IMR-90 (cell line): ENCODE measurements around the gene DPP6. TPM values are rescaled to one million over a fixed set of nuclear protein-coding genes. Genes with fewer than 3 reads are reported as not detected.

Source experiments
- ATAC-seq: fragments of 200-7000 bp; cut with Tn5 transposase; 2 replicates; pipeline ENCODE4 v1.9.1; 2020; ENCODE audit warnings: low read depth, mild to moderate bottlenecking, moderate library complexity
- BruUV-seq: library from RNA; stranded (reverse); fragments of 400-500 nt; replicated peaks from 2 replicates; lab custom pipeline; 2021; lab: Mats Ljungman, UMichigan
- CTCF ChIA-PET: fragments of 300-600 bp; formaldehyde crosslinking; extraction: SDS; loops from one replicate; lab custom pipeline; 2021; ENCODE audit warnings: antibody characterized with exemption; lab: Yijun Ruan, JAX
- POLR2A ChIA-PET: fragments of 300-600 bp; sonication (Branson Sonifier 250); formaldehyde crosslinking; loops from one replicate; lab custom pipeline; 2022; ENCODE audit warnings: antibody characterized with exemption; ENCODE audit not compliant: unreplicated experiment; lab: Charles Lee
- DNase-seq: peaks from one replicate; pipeline ENCODE4 v3.0.0; 2013
- H2AFZ ChIP-seq: replicated peaks from 2 replicates; pipeline ENCODE3; 2013; ENCODE audit warnings: low read length, mild to moderate bottlenecking; ENCODE audit not compliant: poor library complexity
- H2AK5ac ChIP-seq: 2 replicates; pipeline ENCODE4 v1.6.1; 2013; ENCODE audit warnings: low read depth, low read length, inconsistent platforms
- H2AK9ac ChIP-seq: replicated peaks from 2 replicates; pipeline ENCODE3; 2013; ENCODE audit warnings: mild to moderate bottlenecking, low read depth, low read length, moderate library complexity; ENCODE audit not compliant: poor library complexity
- H2BK120ac ChIP-seq: 2 replicates; pipeline ENCODE4 v1.6.1; 2013; ENCODE audit warnings: low read depth, low read length, inconsistent platforms
- H2BK15ac ChIP-seq: 3 replicates; pipeline ENCODE4 v1.6.1; 2013; ENCODE audit warnings: low read depth, low read length, inconsistent platforms
- H2BK20ac ChIP-seq: 2 replicates; pipeline ENCODE4 v1.6.1; 2013; ENCODE audit warnings: low read depth, mild to moderate bottlenecking, inconsistent platforms, low read length, moderate library complexity
- H2BK5ac ChIP-seq: 2 replicates; pipeline ENCODE4 v1.6.1; 2013; ENCODE audit warnings: mild to moderate bottlenecking, low read depth, low read length, inconsistent platforms; ENCODE audit not compliant: poor library complexity, severe bottlenecking
- H3K14ac ChIP-seq: replicated peaks from 2 replicates; pipeline ENCODE4 v1.6.1; 2013; ENCODE audit warnings: low read depth, low read length, inconsistent platforms
- H3K18ac ChIP-seq: 2 replicates; pipeline ENCODE4 v1.6.1; 2013; ENCODE audit warnings: low read depth, low read length, control low read depth
- H3K23ac ChIP-seq: 2 replicates; pipeline ENCODE4 v1.6.1; 2013; ENCODE audit warnings: low read depth, low read length, inconsistent platforms
- H3K27ac ChIP-seq: 2 replicates; pipeline ENCODE4 v1.5.1; 2013; ENCODE audit warnings: mild to moderate bottlenecking, control low read depth, low read length; ENCODE audit not compliant: insufficient read depth
- H3K27me3 ChIP-seq: 2 replicates; pipeline ENCODE4 v1.6.1; 2013; ENCODE audit warnings: low read length; ENCODE audit not compliant: control insufficient read depth, insufficient read depth
- H3K36me3 ChIP-seq: 2 replicates; pipeline ENCODE4 v1.6.1; 2013; ENCODE audit warnings: low read length, mixed read lengths; ENCODE audit not compliant: control insufficient read depth, insufficient read depth
- H3K4ac ChIP-seq: 2 replicates; pipeline ENCODE4 v1.6.1; 2013; ENCODE audit warnings: low read depth, low read length, inconsistent platforms
- H3K4me1 ChIP-seq: 2 replicates; pipeline ENCODE4 v1.6.1; 2013; ENCODE audit warnings: low read length, mixed read lengths; ENCODE audit not compliant: control insufficient read depth, insufficient read depth
- H3K4me2 ChIP-seq: 2 replicates; pipeline ENCODE4 v1.6.1; 2013; ENCODE audit warnings: low read depth, mild to moderate bottlenecking, control low read depth, low read length, moderate library complexity
- H3K4me3 ChIP-seq: 2 replicates; pipeline ENCODE4 v1.5.1; 2013; ENCODE audit warnings: low read depth, mild to moderate bottlenecking, control low read depth, low read length, moderate library complexity; ENCODE audit not compliant: insufficient read depth
- H3K56ac ChIP-seq: 2 replicates; pipeline ENCODE4 v1.6.1; 2013; ENCODE audit warnings: low read length, inconsistent platforms; ENCODE audit not compliant: insufficient read depth; ENCODE audit errors: extremely low read depth
- H3K79me1 ChIP-seq, 2 experiments: 2 replicates each; pipeline ENCODE4 v1.6.1; 2013; ENCODE audit warnings: low read length in 2 of 2, inconsistent platforms in 1 of 2, low read depth in 1 of 2
- H3K9ac ChIP-seq: 2 replicates; pipeline ENCODE4 v1.6.1; 2013; ENCODE audit warnings: low read depth, low read length, control low read depth
- H3K9me1 ChIP-seq: 2 replicates; pipeline ENCODE4 v1.6.1; 2013; ENCODE audit warnings: low read length, inconsistent platforms; ENCODE audit not compliant: insufficient read depth
- H3K9me3 ChIP-seq: 2 replicates; pipeline ENCODE4 v1.6.1; 2013; ENCODE audit warnings: low read length; ENCODE audit not compliant: control insufficient read depth, insufficient read depth
- H4K20me1 ChIP-seq: 2 replicates; pipeline ENCODE4 v1.6.1; 2013; ENCODE audit warnings: low read length, inconsistent platforms; ENCODE audit not compliant: insufficient read depth
- H4K5ac ChIP-seq: 2 replicates; pipeline ENCODE4 v1.6.1; 2013; ENCODE audit warnings: mild to moderate bottlenecking, low read depth, low read length, control low read depth
- H4K8ac ChIP-seq, 2 experiments: 2 replicates each; pipeline ENCODE4 v1.6.1; 2013; ENCODE audit warnings: low read depth in 2 of 2, low read length in 2 of 2, control low read depth in 1 of 2, inconsistent platforms in 1 of 2
- H4K91ac ChIP-seq: 2 replicates; pipeline ENCODE4 v1.6.1; 2013; ENCODE audit warnings: low read depth, low read length, inconsistent platforms; ENCODE audit not compliant: insufficient read depth
- BHLHE40 ChIP-seq: fragments of 150-350 bp; IDR thresholded peaks from 2 replicates; pipeline ENCODE4 v1.6.1; 2016; ENCODE audit warnings: mild to moderate bottlenecking, low read depth, low read length
- CEBPB ChIP-seq: IDR thresholded peaks from 2 replicates; pipeline ENCODE4 v1.6.1; 2012; ENCODE audit warnings: low read depth, low read length, improper control_type of control experiment
- CHD1 ChIP-seq: IDR thresholded peaks from 2 replicates; pipeline ENCODE4 v1.6.1; 2012; ENCODE audit warnings: low read depth, low read length, improper control_type of control experiment
- CTCF ChIP-seq: conservative IDR thresholded peaks from 2 replicates; pipeline ENCODE4 v1.5.1; 2012; ENCODE audit warnings: mild to moderate bottlenecking, low read depth, low read length, improper control_type of control experiment
- FOS ChIP-seq: fragments of 150-350 bp; IDR thresholded peaks from 2 replicates; pipeline ENCODE4 v1.6.1; 2016; ENCODE audit warnings: low read depth, low read length
- MAFK ChIP-seq: IDR thresholded peaks from 2 replicates; pipeline ENCODE4 v1.6.1; 2012; ENCODE audit warnings: low read depth, low read length, improper control_type of control experiment
- MAZ ChIP-seq: IDR thresholded peaks from 2 replicates; pipeline ENCODE4 v1.6.1; 2012; ENCODE audit warnings: low read depth, mild to moderate bottlenecking, low read length, improper control_type of control experiment, moderate library complexity, borderline replicate concordance
- POLR2A ChIP-seq: IDR thresholded peaks from 2 replicates; pipeline ENCODE4 v1.6.1; 2012; ENCODE audit warnings: mild to moderate bottlenecking, low read depth, low read length
- RAD21 ChIP-seq: IDR thresholded peaks from 2 replicates; pipeline ENCODE4 v1.6.1; 2012; ENCODE audit warnings: low read length, improper control_type of control experiment
- RCOR1 ChIP-seq: IDR thresholded peaks from 2 replicates; pipeline ENCODE4 v1.6.1; 2012; ENCODE audit warnings: mild to moderate bottlenecking, low read length, improper control_type of control experiment; ENCODE audit not compliant: insufficient replicate concordance
- RFX5 ChIP-seq: IDR thresholded peaks from 2 replicates; pipeline ENCODE4 v1.8.0; 2012; ENCODE audit warnings: low read depth, mild to moderate bottlenecking, low read length, moderate library complexity
- SMC3 ChIP-seq: fragments of 150-350 bp; IDR thresholded peaks from 2 replicates; pipeline ENCODE4 v1.6.1; 2016; ENCODE audit warnings: low read depth, mild to moderate bottlenecking, antibody characterized with exemption, low read length, moderate library complexity
- USF2 ChIP-seq: fragments of 150-350 bp; IDR thresholded peaks from 2 replicates; pipeline ENCODE4 v1.6.1; 2017; ENCODE audit warnings: mild to moderate bottlenecking, antibody characterized with exemption, low read length, low read depth
- WGBS, 2 experiments: methylation state at CpG; one replicate each; pipeline versions ENCODE4 v1.1.5 to v1.1.7; 2013; ENCODE audit warnings: missing lambda C conversion rate in 2 of 2; ENCODE audit not compliant: insufficient read length in 1 of 2; ENCODE audit errors: extremely low coverage in 2 of 2; 5-methylcytosine and 5-hydroxymethylcytosine counted together
- dilution Hi-C: fragments of 300-500 bp; cut with HindIII; formaldehyde crosslinking; loops from one replicate; pipeline ENCODE4 v1.14.3; 2018; ENCODE audit warnings: low sequenced_read_pairs; ENCODE audit not compliant: unreplicated experiment
- in situ Hi-C: fragments of 300-500 bp; cut with MboI; formaldehyde crosslinking; loops from 3 replicates; pipeline ENCODE4 v1.14.3; 2019; ENCODE audit warnings: low sequenced_read_pairs, inconsistent platforms, mixed read lengths
- intact Hi-C: fragments of 100-400 bp; cut with micrococcal nuclease; formaldehyde crosslinking; loops from 2 replicates; pipeline ENCODE4 v1.10.0; 2022
- polyA plus RNA-seq, 3 experiments: library from polyadenylated mRNA; depleted of rRNA; stranded (reverse); fragments of >200 nt; gene quantifications; 2 replicates each; pipeline ENCODE4 v1.2.3, GENCODE V29; 2012; ENCODE audit warnings: low replicate concordance in 1 of 3
- total RNA-seq: library from RNA; depleted of rRNA; stranded (reverse); fragments of >200 nt; gene quantifications from 2 replicates; pipeline ENCODE4 v1.2.3, GENCODE V29; 2012
- TF ChIP-seq, protein P1 (sequence below): fragments of 150-350 bp; IDR thresholded peaks from 2 replicates; pipeline ENCODE4 v1.6.1; 2016; ENCODE audit warnings: low read depth, mild to moderate bottlenecking, low read length, moderate library complexity, borderline replicate concordance

The DPP6 gene
- total and polyA plus RNA-seq, 2 of the 4 experiments (the other 2 are of a cell fraction) = not detected

DNA sequence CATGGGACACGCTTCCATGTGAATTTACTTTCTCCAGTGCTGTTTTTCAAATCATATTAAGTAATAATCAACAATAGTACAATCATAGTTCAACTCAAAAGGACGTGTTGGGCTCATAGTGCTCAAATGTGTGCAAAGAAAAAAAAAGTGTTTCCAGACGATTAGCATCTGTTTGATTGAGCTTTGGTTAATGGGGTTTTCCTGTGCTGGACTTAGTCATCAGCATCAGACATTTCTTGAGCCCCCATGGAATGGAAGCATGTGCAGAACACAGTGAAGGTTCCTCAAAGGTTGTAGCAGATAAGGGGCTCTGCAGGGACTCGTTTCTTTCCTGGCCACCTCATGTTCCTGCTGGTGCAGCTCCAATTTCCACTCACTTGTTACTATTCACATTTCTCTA, 716.8 kb downstream of the DPP6 start:
- dilution Hi-C loops = no loop called here
- H2BK20ac ChIP-seq = no peak overlapping the region
- H4K20me1 ChIP-seq = no peaks in the 10 kb centered on the region
- no peak for DNase-seq
- H3K79me1 ChIP-seq = no peaks in the 10 kb centered on the region
- no peak overlapping the region for H2BK120ac ChIP-seq
- ChIA-PET CTCF (no interaction called here), POLR2A (no interaction called here)
- in situ Hi-C loops = no loop called here
- H3K4ac ChIP-seq = no peak overlapping the region
- H2AK5ac ChIP-seq = no peak overlapping the region
- H3K9me1 ChIP-seq = no peaks in the 10 kb centered on the region
- no peak overlapping the region for H2BK15ac ChIP-seq
- ATAC-seq = no peak
- TF ChIP-seq RAD21 (no peak), SMC3 (no peak), FOS (no peak), RFX5 (no peak), CEBPB (no peak), POLR2A (no peak), CHD1 (no peak), MAFK (no peak), USF2 (no peak), BHLHE40 (no peak), MAZ (no peak), RCOR1 (no peak), CTCF (no peak)
- TF ChIP-seq, protein P1, sequence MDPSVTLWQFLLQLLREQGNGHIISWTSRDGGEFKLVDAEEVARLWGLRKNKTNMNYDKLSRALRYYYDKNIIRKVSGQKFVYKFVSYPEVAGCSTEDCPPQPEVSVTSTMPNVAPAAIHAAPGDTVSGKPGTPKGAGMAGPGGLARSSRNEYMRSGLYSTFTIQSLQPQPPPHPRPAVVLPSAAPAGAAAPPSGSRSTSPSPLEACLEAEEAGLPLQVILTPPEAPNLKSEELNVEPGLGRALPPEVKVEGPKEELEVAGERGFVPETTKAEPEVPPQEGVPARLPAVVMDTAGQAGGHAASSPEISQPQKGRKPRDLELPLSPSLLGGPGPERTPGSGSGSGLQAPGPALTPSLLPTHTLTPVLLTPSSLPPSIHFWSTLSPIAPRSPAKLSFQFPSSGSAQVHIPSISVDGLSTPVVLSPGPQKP = no peak
- no peak overlapping the region for H2BK5ac ChIP-seq
- BruUV-seq = no TSS peak
- H4K8ac ChIP-seq = no peak overlapping the region
- no peak overlapping the region for H4K91ac ChIP-seq
- no peak overlapping the region for H2AK9ac ChIP-seq
- peaks cover 43% of the 10 kb centered on the region for H3K9me3 ChIP-seq
- no peak overlapping the region for H3K23ac ChIP-seq
- H4K5ac ChIP-seq = no peak overlapping the region
- H3K18ac ChIP-seq = no peak overlapping the region
- intact Hi-C loops = no loop called here
- no peak overlapping the region for H3K27ac ChIP-seq
- no peaks in the 10 kb centered on the region for H3K36me3 ChIP-seq
- no peaks in the 10 kb centered on the region for H3K27me3 ChIP-seq
- no peak overlapping the region for H3K9ac ChIP-seq
- no peak overlapping the region for H2AFZ ChIP-seq
- H3K4me1 ChIP-seq = no peaks in the 10 kb centered on the region
- no peak overlapping the region for H3K4me2 ChIP-seq
- H3K4me3 ChIP-seq = no peak overlapping the region
- no CpG with 5 or more reads among the region's 4 CpGs for WGBS, 2 experiments
- no peak overlapping the region for H3K56ac ChIP-seq
- H3K14ac ChIP-seq = no peak overlapping the region
